B cell (primary cell): ENCODE measurements around the gene WAC.

Source experiments
- CTCF ChIP-seq: fragments of 200-600 bp; IDR thresholded peaks from one replicate; pipeline ENCODE4 v1.8.0; 2022; ENCODE audit warnings: antibody characterized with exemption, mild to moderate bottlenecking
- EZH2 ChIP-seq: IDR thresholded peaks from 2 replicates; pipeline ENCODE4 v1.6.1; 2012; ENCODE audit warnings: borderline replicate concordance, low read depth, mild to moderate bottlenecking, moderate library complexity, low read length; ENCODE audit not compliant: insufficient read depth, poor library complexity, severe bottlenecking

GRCh38 chr10:28624351-28624750 lies 91.4 kb downstream of the WAC start:
- TF ChIP-seq CTCF (no peak), EZH2 (no peak)
